ENCODE data around the gene INPP4B. TPM values are rescaled to one million over a fixed set of nuclear protein-coding genes. Genes with fewer than 3 reads are reported as not detected.

The INPP4B gene
- total RNA-seq, 1 experiment from 2014 or later: 3.4 TPM

DNA sequence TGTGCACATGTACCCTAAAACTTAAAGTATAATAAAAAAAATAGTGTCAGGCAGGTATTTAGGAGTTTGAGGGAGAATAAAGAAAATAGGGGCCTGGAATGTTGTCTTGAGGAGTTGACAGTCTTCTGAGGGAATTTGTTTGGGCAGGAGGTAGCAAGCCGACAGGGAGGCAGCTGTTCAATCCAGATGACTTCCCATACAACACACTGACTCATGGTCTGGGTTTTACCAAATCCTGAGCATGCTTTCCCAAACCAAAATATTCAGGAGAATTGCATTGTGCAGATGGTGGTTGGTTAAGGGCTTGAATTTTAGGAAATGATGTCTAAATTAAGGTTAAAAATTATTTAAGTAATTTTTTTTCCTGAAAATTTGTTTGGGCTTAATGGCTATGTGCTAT, 430.0 kb downstream of the INPP4B start:
- Histone ChIP-seq H3K4me1 (replicated peaks) (no peaks in the 10 kb centered on the region), H3K27me3 (replicated peaks) (no peaks in the 10 kb centered on the region), H3K27ac (no peak overlapping the region), H3K36me3 (no peaks in the 10 kb centered on the region), H3K9me3 (replicated peaks) (no peaks in the 10 kb centered on the region), H3K4me3 (no peak overlapping the region)
- DNase-seq (ENCODE audit: low read depth in 1 of 2, low spot score in 2 of 2): no peak

GRCh38 chr4:142414366-142414990, 431.6 kb downstream of the INPP4B start:
- no peak overlapping the region for H3K27ac ChIP-seq
- H3K4me3 ChIP-seq: no peak overlapping the region
- H3K9me3 ChIP-seq (replicated peaks): no peaks in the 10 kb centered on the region
- H3K36me3 ChIP-seq: no peaks in the 10 kb centered on the region
- no peaks in the 10 kb centered on the region for H3K27me3 ChIP-seq (replicated peaks)
- H3K4me1 ChIP-seq (replicated peaks): no peaks in the 10 kb centered on the region
- DNase-seq (ENCODE audit: low read depth in 1 of 2, low spot score in 2 of 2): no peak

- no peaks in the 10 kb centered on the region for H3K36me3 ChIP-seq
- peaks cover 2% of the 10 kb centered on the region; the same call in 1 of the 2 replicates for H3K4me1 ChIP-seq (replicated peaks)
- no peaks in the 10 kb centered on the region for H3K9me3 ChIP-seq (replicated peaks)
- DNase-seq (ENCODE audit: low read depth in 1 of 2, low spot score in 2 of 2): no peak
- H3K4me3 ChIP-seq: no peak overlapping the region
- H3K27me3 ChIP-seq (replicated peaks): no peaks in the 10 kb centered on the region
- H3K27ac ChIP-seq: no peak overlapping the region
Measured at GRCh38 chr4:142413485-142413884, 432.6 kb downstream of the INPP4B start.

DNA sequence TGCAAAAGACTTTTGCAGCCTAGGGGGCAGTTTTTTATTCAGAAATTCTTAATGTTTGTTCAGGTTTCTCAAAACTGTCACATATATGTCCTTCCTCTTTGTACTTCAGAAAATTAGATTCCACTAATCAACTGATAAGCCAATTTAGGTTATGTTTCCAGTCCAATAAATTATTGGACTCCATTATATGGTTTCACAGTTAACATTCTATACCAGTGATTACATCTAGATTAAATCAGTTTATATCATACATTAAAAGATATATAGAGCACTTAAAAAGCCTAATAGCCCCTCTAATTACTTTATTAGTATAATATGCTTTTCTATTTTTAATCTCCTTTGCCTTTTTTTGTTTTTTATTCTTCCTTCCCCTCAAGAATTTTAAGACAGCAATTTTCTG, 434.1 kb downstream of the INPP4B start:
- Histone ChIP-seq H3K4me3 (no peak overlapping the region), H3K4me1 (replicated peaks) (peaks cover 5% of the 10 kb centered on the region; the same call in 1 of the 2 replicates), H3K27ac (no peak overlapping the region), H3K9me3 (replicated peaks) (no peaks in the 10 kb centered on the region), H3K36me3 (no peaks in the 10 kb centered on the region), H3K27me3 (replicated peaks) (no peaks in the 10 kb centered on the region)
- DNase-seq (ENCODE audit: low read depth in 1 of 2, low spot score in 2 of 2): no peak

DNA sequence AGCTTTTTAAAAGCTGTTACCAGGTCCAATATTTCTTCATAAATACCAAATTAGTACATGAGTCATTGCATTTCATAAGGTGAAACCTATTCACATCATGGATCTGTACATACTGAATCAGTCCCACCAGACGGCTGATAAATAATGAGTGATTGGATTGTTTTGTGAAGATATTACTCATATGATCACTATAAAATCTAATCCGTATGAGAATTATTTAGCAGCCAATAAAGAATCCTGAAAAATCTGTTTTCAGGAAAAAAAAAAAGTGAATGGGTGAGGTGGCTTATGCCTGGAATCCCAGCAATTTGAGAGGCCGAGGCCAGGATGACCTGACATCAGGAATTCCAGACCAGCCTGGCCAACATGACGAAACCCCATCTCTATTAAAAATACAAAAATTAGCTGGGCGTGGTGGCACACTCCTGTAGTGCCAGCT, 438.1 kb downstream of the INPP4B start:
- DNase-seq (ENCODE audit: low read depth in 1 of 2, low spot score in 2 of 2): peak in 1 of 2 experiments; percentile 31
- Histone ChIP-seq H3K36me3 (no peaks in the 10 kb centered on the region), H3K27ac (peak overlapping the region; percentile 23; the same call in 1 of the 2 replicates), H3K4me1 (replicated peaks) (peaks cover 18% of the 10 kb centered on the region), H3K27me3 (replicated peaks) (no peaks in the 10 kb centered on the region), H3K4me3 (no peak overlapping the region), H3K9me3 (replicated peaks) (no peaks in the 10 kb centered on the region)

- H3K4me3 ChIP-seq: no peak overlapping the region
- H3K27me3 ChIP-seq (replicated peaks): no peaks in the 10 kb centered on the region
- H3K27ac ChIP-seq: peak overlapping the region; percentile 23; the same call in 1 of the 2 replicates
- H3K9me3 ChIP-seq (replicated peaks): no peaks in the 10 kb centered on the region
- H3K4me1 ChIP-seq (replicated peaks): peaks cover 18% of the 10 kb centered on the region
- no peak for DNase-seq (ENCODE audit: low read depth in 1 of 2, low spot score in 2 of 2)
- H3K36me3 ChIP-seq: no peaks in the 10 kb centered on the region
Measured at GRCh38 chr4:142407596-142407995, 438.5 kb downstream of the INPP4B start.

GRCh38 chr4:142406917-142407501, 439.1 kb downstream of the INPP4B start:
- H3K27ac ChIP-seq: no peak overlapping the region
- H3K27me3 ChIP-seq (replicated peaks): no peaks in the 10 kb centered on the region
- no peak for DNase-seq (ENCODE audit: low read depth in 1 of 2, low spot score in 2 of 2)
- H3K4me3 ChIP-seq: no peak overlapping the region
- H3K4me1 ChIP-seq (replicated peaks): peaks cover 18% of the 10 kb centered on the region
- H3K36me3 ChIP-seq: no peaks in the 10 kb centered on the region
- no peaks in the 10 kb centered on the region for H3K9me3 ChIP-seq (replicated peaks)

DNA sequence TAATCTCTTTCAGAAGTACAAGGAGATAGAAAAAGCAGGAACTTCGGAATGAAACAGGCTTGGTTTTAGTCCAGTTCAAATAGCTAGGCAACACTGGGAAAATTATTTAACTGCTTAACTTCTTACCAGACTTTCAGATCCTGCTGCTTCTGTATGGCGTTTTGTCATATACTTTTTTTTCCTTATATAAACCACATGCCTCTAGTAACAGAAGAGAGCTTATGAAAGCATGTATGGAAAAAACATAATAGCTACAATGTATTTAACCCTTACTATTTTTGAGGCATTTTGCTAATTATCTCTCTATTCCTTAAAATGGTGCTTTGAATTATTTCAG, 439.6 kb downstream of the INPP4B start:
- no peaks in the 10 kb centered on the region for H3K9me3 ChIP-seq (replicated peaks)
- no peaks in the 10 kb centered on the region for H3K36me3 ChIP-seq
- no peak for DNase-seq (ENCODE audit: low read depth in 1 of 2, low spot score in 2 of 2)
- H3K4me1 ChIP-seq (replicated peaks): peaks cover 18% of the 10 kb centered on the region
- H3K27me3 ChIP-seq (replicated peaks): no peaks in the 10 kb centered on the region
- peak overlapping the region; percentile 56; the same call in 1 of the 2 replicates for H3K27ac ChIP-seq
- H3K4me3 ChIP-seq: no peak overlapping the region

GRCh38 chr4:142405695-142406498, 440.2 kb downstream of the INPP4B start:
- Histone ChIP-seq H3K9me3 (replicated peaks) (no peaks in the 10 kb centered on the region), H3K27me3 (replicated peaks) (no peaks in the 10 kb centered on the region), H3K36me3 (no peaks in the 10 kb centered on the region), H3K4me1 (replicated peaks) (peaks cover 18% of the 10 kb centered on the region), H3K4me3 (peak overlapping the region; percentile 39), H3K27ac (peak overlapping the region; percentile 56)
- peak in 1 of 2 experiments; percentile 36 for DNase-seq (ENCODE audit: low read depth in 1 of 2, low spot score in 2 of 2)

GRCh38 chr4:142405021-142405694, 440.9 kb downstream of the INPP4B start:
- DNase-seq (ENCODE audit: low read depth in 1 of 2, low spot score in 2 of 2): peak in 1 of 2 experiments; percentile 66
- Histone ChIP-seq H3K27ac (peak overlapping the region; percentile 56), H3K4me3 (peak overlapping the region; percentile 39), H3K4me1 (replicated peaks) (peaks cover 18% of the 10 kb centered on the region), H3K9me3 (replicated peaks) (no peaks in the 10 kb centered on the region), H3K36me3 (no peaks in the 10 kb centered on the region), H3K27me3 (replicated peaks) (no peaks in the 10 kb centered on the region)

GRCh38 chr4:142404191-142404611, 441.9 kb downstream of the INPP4B start:
- Histone ChIP-seq H3K4me3 (0 out of 2 replicates have a peak overlapping the region, but pooled peaks have one; percentile 1), H3K27ac (no peak overlapping the region), H3K36me3 (no peaks in the 10 kb centered on the region), H3K4me1 (replicated peaks) (peaks cover 18% of the 10 kb centered on the region), H3K9me3 (replicated peaks) (no peaks in the 10 kb centered on the region), H3K27me3 (replicated peaks) (no peaks in the 10 kb centered on the region)
- DNase-seq (ENCODE audit: low read depth in 1 of 2, low spot score in 2 of 2): peak in 1 of 2 experiments; percentile 28

- H3K4me1 ChIP-seq (replicated peaks): peaks cover 13% of the 10 kb centered on the region
- no peaks in the 10 kb centered on the region for H3K36me3 ChIP-seq
- no peaks in the 10 kb centered on the region for H3K9me3 ChIP-seq (replicated peaks)
- no peak overlapping the region for H3K4me3 ChIP-seq
- H3K27ac ChIP-seq: no peak overlapping the region
- DNase-seq (ENCODE audit: low read depth in 1 of 2, low spot score in 2 of 2): peak in 1 of 2 experiments; percentile 11
- no peaks in the 10 kb centered on the region for H3K27me3 ChIP-seq (replicated peaks)
Measured at GRCh38 chr4:142402900-142403299, 443.2 kb downstream of the INPP4B start.

- no peak overlapping the region for H3K4me3 ChIP-seq
Measured at GRCh38 chr4:142402156-142402555, 443.9 kb downstream of the INPP4B start.

More at GRCh38 chr4:142402156-142402555, 443.9 kb downstream of the INPP4B start:
- H3K9me3 ChIP-seq (replicated peaks): no peaks in the 10 kb centered on the region
- peaks cover 13% of the 10 kb centered on the region for H3K4me1 ChIP-seq (replicated peaks)
- DNase-seq (ENCODE audit: low read depth in 1 of 2, low spot score in 2 of 2): peak in 1 of 2 experiments; percentile 14
- no peaks in the 10 kb centered on the region for H3K27me3 ChIP-seq (replicated peaks)
- no peaks in the 10 kb centered on the region for H3K36me3 ChIP-seq
- H3K27ac ChIP-seq: 0 out of 2 replicates have a peak overlapping the region, but pooled peaks have one; percentile 9

Measured in SJSA1 (cell line).